KMS-11 (cell line): ENCODE measurements around the gene SH3GL3.

Source experiments
- H2AFZ ChIP-seq: fragments of 200-600 bp; sonication (generic); 2 replicates; pipeline ENCODE4 v1.6.1; 2016; ENCODE audit warnings: antibody characterized with exemption, mixed run types, low read depth
- H3K27ac ChIP-seq: fragments of 200-600 bp; sonication (generic); 2 replicates; pipeline ENCODE4 v1.6.1; 2016; ENCODE audit warnings: mild to moderate bottlenecking, mixed run types
- H3K27me3 ChIP-seq: fragments of 200-600 bp; sonication (generic); 2 replicates; pipeline ENCODE4 v1.6.1; 2017; ENCODE audit warnings: mild to moderate bottlenecking, low read depth, mixed run types, moderate library complexity; ENCODE audit not compliant: insufficient read depth
- H3K36me3 ChIP-seq: fragments of 200-600 bp; sonication (generic); 2 replicates; pipeline ENCODE4 v1.6.1; 2017; ENCODE audit warnings: mild to moderate bottlenecking, mixed run types; ENCODE audit not compliant: insufficient read depth
- H3K4me1 ChIP-seq: fragments of 200-600 bp; sonication (generic); 2 replicates; pipeline ENCODE4 v1.6.1; 2016; ENCODE audit warnings: mild to moderate bottlenecking, low read depth, mixed run types; ENCODE audit not compliant: poor library complexity, severe bottlenecking
- H3K4me2 ChIP-seq: fragments of 200-600 bp; sonication (generic); 2 replicates; pipeline ENCODE4 v1.7.0; 2016; ENCODE audit warnings: mild to moderate bottlenecking, mixed run types
- H3K4me3 ChIP-seq: fragments of 200-600 bp; sonication (generic); IDR thresholded peaks from 2 replicates; pipeline ENCODE4 v1.6.1; 2017; ENCODE audit warnings: low read depth, low read length, mixed read lengths; ENCODE audit not compliant: insufficient read depth
- H3K79me2 ChIP-seq: fragments of 200-600 bp; sonication (generic); 2 replicates; pipeline ENCODE4 v1.6.1; 2016; ENCODE audit warnings: low read depth, mixed run types; ENCODE audit not compliant: insufficient read depth
- H3K9ac ChIP-seq: fragments of 200-600 bp; sonication (generic); 2 replicates; pipeline ENCODE4 v1.6.1; 2016; ENCODE audit warnings: mild to moderate bottlenecking, mixed run types
- H4K20me1 ChIP-seq: fragments of 200-600 bp; sonication (generic); 2 replicates; pipeline ENCODE4 v1.6.1; 2016; ENCODE audit warnings: mild to moderate bottlenecking, mixed run types; ENCODE audit not compliant: insufficient read depth
- TF ChIP-seq, protein P1 (sequence below): fragments of 200-600 bp; sonication (generic); conservative IDR thresholded peaks from 2 replicates; pipeline ENCODE4 v1.6.1; 2017; ENCODE audit warnings: low read depth, mild to moderate bottlenecking, antibody characterized with exemption, low read length, moderate library complexity, mixed read lengths

SH3GL3 gene

DNA sequence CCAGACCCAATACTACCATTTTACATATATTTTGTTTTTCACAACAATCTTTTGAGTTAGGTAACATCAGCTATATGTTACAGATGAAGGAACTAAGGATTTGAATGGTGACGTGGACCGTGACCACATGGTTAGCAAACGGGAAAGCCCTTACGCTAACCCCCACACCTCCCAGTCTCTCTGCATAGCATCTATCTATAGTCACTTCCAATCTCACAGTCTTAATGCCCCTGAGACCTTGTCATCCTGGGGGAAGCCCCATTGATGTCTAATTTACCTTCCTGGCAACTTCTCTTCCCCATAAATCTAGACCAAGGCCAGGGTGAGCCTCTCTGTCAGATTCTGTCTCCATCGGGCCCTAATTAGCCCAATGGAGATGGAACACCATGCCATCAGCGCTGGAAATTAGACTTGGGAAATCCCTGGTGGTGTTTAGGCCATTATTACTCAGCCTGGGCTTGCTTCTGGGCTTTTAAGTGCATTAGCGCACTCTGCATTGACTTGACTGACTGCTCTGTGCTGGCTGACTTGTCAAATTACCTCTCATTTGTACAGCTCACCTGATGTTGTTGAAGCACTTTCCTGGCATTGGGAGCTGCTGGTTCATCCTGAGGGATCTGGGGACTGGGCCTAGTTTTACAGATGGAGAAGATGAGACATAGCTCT lies 34.0 kb upstream of the SH3GL3 start:
- TF ChIP-seq, protein P1, sequence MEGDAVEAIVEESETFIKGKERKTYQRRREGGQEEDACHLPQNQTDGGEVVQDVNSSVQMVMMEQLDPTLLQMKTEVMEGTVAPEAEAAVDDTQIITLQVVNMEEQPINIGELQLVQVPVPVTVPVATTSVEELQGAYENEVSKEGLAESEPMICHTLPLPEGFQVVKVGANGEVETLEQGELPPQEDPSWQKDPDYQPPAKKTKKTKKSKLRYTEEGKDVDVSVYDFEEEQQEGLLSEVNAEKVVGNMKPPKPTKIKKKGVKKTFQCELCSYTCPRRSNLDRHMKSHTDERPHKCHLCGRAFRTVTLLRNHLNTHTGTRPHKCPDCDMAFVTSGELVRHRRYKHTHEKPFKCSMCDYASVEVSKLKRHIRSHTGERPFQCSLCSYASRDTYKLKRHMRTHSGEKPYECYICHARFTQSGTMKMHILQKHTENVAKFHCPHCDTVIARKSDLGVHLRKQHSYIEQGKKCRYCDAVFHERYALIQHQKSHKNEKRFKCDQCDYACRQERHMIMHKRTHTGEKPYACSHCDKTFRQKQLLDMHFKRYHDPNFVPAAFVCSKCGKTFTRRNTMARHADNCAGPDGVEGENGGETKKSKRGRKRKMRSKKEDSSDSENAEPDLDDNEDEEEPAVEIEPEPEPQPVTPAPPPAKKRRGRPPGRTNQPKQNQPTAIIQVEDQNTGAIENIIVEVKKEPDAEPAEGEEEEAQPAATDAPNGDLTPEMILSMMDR, result no peak

GRCh38 chr15:83422081-83422480 lies 25.1 kb upstream of the SH3GL3 start:
- TF ChIP-seq, protein P1, result no peak
- H3K79me2 ChIP-seq, result no peaks in the 10 kb centered on the region
- H3K27ac ChIP-seq, result no peak overlapping the region

More for the DNA sequence above, 34.0 kb upstream of the SH3GL3 start:
- H3K79me2 ChIP-seq, result no peaks in the 10 kb centered on the region
- H4K20me1 ChIP-seq, result no peaks in the 10 kb centered on the region
- no peak overlapping the region for H3K4me3 ChIP-seq
- H3K4me1 ChIP-seq, result no peaks in the 10 kb centered on the region
- H3K4me2 ChIP-seq, result no peak overlapping the region
- no peaks in the 10 kb centered on the region for H3K27me3 ChIP-seq
- no peak overlapping the region for H3K27ac ChIP-seq
- no peaks in the 10 kb centered on the region for H3K36me3 ChIP-seq
- no peak overlapping the region for H3K9ac ChIP-seq
- no peak overlapping the region for H2AFZ ChIP-seq

GRCh38 chr15:83422541-83422940 lies 24.6 kb upstream of the SH3GL3 start:
- H2AFZ ChIP-seq, result no peak overlapping the region
- H3K4me2 ChIP-seq, result no peak overlapping the region
- no peaks in the 10 kb centered on the region for H3K4me1 ChIP-seq
- H3K4me3 ChIP-seq, result no peak overlapping the region
- no peaks in the 10 kb centered on the region for H3K79me2 ChIP-seq
- no peak overlapping the region for H3K27ac ChIP-seq
- no peaks in the 10 kb centered on the region for H3K36me3 ChIP-seq
- TF ChIP-seq, protein P1, result no peak
- no peaks in the 10 kb centered on the region for H4K20me1 ChIP-seq
- H3K9ac ChIP-seq, result no peak overlapping the region
- no peaks in the 10 kb centered on the region for H3K27me3 ChIP-seq

More at GRCh38 chr15:83422081-83422480, 25.1 kb upstream of the SH3GL3 start:
- Histone ChIP-seq H3K4me3 (no peak overlapping the region), H4K20me1 (no peaks in the 10 kb centered on the region), H3K27me3 (no peaks in the 10 kb centered on the region), H3K4me1 (no peaks in the 10 kb centered on the region), H3K36me3 (no peaks in the 10 kb centered on the region), H3K4me2 (no peak overlapping the region), H2AFZ (no peak overlapping the region), H3K9ac (no peak overlapping the region)

GRCh38 chr15:83424101-83424500 lies 23.0 kb upstream of the SH3GL3 start:
- H3K36me3 ChIP-seq, result no peaks in the 10 kb centered on the region
- no peaks in the 10 kb centered on the region for H3K4me1 ChIP-seq
- H3K4me2 ChIP-seq, result no peak overlapping the region
- no peaks in the 10 kb centered on the region for H4K20me1 ChIP-seq
- no peak overlapping the region for H3K4me3 ChIP-seq
- no peaks in the 10 kb centered on the region for H3K79me2 ChIP-seq
- H3K9ac ChIP-seq, result no peak overlapping the region
- H2AFZ ChIP-seq, result no peak overlapping the region
- no peak overlapping the region for H3K27ac ChIP-seq
- TF ChIP-seq, protein P1, result no peak
- H3K27me3 ChIP-seq, result no peaks in the 10 kb centered on the region
